H7 (cell line): ENCODE data around the gene PIK3C2G. TPM values are rescaled to one million over a fixed set of nuclear protein-coding genes. Genes with fewer than 3 reads are reported as not detected.
A peak's percentile ranks its signal among the peaks of the same experiment; 100 is the strongest.

Experiments used
- DNase-seq: peaks from one replicate; pipeline ENCODE4 v3.0.0; 2012
- H3K27me3 ChIP-seq: 2 replicates; pipeline ENCODE4 v1.6.0; 2011; ENCODE audit warnings: mild to moderate bottlenecking, low read length; ENCODE audit not compliant: control insufficient read depth, insufficient read depth
- H3K36me3 ChIP-seq: replicated peaks from 2 replicates; pipeline ENCODE4 v1.5.1; 2011; ENCODE audit warnings: low read length; ENCODE audit not compliant: control insufficient read depth, insufficient read depth
- H3K4me3 ChIP-seq: 2 replicates; pipeline ENCODE4 v1.5.1; 2011; ENCODE audit warnings: low read depth, mild to moderate bottlenecking, control low read depth, low read length, moderate library complexity; ENCODE audit not compliant: insufficient read depth
- total RNA-seq: library from RNA; depleted of rRNA; stranded (reverse); fragments of >200 nt; shearing (Covaris generic); gene quantifications from 2 replicates; pipeline ENCODE4 v1.2.3, GENCODE V29; 2014

PIK3C2G gene
- total RNA-seq, 1 experiment from 2014 or later = not detected

DNA sequence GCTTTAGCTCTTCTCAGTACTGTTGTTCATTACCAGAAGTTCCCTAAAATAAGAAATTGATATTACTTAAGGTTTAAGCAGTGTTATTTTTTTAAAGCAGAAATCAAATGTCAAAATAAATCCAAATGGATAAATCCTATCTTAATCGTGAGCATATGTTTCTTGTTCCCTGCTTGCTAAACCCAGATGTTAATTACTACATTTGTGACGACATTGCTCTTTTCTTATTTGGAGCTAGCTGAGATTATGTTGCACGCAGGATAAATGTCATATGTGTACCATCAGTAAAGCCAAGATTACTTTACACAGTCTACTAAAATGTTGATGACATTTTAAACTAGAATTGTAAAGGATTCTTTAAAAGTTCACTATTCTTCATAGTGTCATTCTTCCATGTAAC is 319.0 kb downstream of the PIK3C2G start:
- H3K4me3 ChIP-seq = no peak overlapping the region
- no peaks in the 10 kb centered on the region for H3K36me3 ChIP-seq
- H3K27me3 ChIP-seq = no peaks in the 10 kb centered on the region
- DNase-seq = no peak

DNA sequence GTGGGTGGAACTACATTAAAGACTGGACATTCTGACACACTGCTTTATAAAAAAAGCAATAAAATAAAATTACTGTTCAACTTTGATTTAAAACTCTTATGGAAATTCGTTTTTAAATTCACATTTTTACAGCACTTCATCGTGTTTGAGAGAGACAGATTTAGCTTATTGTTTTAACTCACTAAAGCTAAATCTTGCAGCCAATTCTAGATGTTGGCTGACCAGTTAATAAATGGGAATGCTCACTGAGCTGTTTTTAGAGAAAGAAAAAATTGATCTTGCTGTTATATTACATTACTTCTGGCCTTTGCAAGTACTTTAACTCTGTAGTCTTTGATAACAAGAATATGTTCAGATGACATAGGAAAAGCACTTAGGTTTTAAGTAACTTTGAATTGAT is 319.4 kb downstream of the PIK3C2G start:
- Histone ChIP-seq H3K4me3 (no peak overlapping the region), H3K27me3 (no peaks in the 10 kb centered on the region), H3K36me3 (no peaks in the 10 kb centered on the region)
- no peak for DNase-seq

DNA sequence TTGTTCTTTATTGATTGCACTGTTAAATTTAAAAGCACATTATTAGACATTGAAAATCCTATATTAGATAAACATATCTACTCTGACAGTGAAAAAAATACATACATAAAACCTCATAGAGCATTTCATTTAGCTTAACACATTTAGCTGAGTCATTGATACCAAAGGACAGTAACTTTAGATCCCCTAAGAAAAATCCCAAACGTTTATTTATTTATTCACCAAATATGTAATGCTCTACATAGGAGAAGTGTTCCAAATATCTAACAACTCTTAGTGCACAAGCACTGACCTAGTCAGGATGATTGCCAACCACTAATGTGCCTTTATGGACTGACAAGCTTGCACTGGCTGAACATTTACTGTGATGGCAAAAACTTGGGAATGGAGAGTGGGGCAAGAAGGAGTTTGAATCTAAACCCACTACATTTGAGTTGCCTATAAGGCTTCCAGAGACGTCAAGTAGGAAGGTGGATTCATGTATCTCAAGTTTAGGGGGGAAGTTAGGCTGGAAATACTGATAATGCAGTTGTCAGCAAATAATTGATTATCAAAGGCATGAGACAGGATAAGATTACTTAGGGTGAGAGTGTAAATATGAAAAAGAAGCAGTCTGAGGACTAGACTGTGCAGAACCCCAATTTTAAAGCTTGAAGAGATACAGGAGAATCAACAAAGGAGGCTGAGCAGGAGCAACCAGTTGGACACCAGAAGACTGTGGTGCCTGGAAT is 320.1 kb downstream of the PIK3C2G start:
- no peak overlapping the region for H3K4me3 ChIP-seq
- H3K36me3 ChIP-seq = no peaks in the 10 kb centered on the region
- no peak for DNase-seq
- H3K27me3 ChIP-seq = no peaks in the 10 kb centered on the region

DNA sequence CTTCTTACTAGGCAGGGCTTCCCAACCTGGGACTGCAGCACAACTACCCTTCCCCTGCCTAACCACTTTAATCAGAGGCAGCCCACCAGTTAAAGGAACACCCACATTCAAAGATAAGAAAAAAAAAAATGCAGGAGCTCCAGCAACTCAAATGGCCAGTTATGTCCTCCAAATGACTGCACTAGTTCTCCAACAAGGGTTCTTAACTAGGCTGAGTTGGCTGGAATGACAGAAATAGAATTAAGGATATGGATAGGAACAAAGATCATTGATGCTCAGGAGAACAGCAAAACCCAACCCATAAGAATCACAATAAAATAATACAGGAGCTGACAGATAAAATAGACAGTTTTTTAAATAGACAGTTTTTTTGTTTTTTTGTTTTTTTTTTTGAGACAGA is 322.3 kb downstream of the PIK3C2G start:
- DNase-seq = no peak
- Histone ChIP-seq H3K4me3 (no peak overlapping the region), H3K36me3 (no peaks in the 10 kb centered on the region), H3K27me3 (no peaks in the 10 kb centered on the region)

DNA sequence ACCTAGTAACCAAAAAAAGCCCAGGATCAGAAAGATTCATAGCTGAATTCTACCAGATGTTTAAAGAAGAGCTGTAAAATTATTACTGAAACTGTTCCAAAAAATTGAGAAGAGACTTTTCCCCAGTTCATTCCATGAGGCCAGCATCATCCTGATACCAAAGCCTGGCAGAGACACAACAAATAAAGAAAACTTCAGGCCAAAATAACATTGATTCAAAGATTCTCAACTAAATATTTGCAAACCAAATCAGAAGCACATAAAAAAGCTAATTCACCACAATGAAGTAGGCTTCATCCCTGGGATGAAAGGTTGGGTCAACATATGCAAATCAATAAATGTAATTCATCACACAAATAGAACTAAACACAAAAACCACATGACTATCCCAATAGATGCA is 325.3 kb downstream of the PIK3C2G start:
- DNase-seq = no peak
- Histone ChIP-seq H3K4me3 (no peak overlapping the region), H3K27me3 (no peaks in the 10 kb centered on the region), H3K36me3 (no peaks in the 10 kb centered on the region)

DNA sequence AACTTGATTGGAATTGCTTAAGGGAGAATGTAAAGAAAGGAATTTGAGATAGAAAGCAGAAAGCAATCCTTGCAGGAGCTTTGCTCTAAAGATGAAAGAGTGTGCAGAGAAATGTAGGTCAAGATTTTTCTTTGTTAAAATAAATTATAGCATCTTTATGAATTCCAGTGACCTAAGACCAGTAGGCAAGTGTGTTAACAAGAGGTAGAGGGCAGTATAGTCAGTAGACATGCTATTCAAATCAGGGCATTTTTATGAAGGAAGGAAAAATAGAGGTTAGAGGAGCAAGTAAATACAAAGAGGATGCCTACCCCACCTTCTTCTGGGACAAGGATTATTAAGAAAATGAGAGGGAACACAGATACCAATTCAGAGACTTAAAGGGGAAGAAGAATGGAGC is 328.0 kb downstream of the PIK3C2G start:
- H3K4me3 ChIP-seq = no peak overlapping the region
- H3K27me3 ChIP-seq = no peaks in the 10 kb centered on the region
- peak; percentile 6 for DNase-seq
- no peaks in the 10 kb centered on the region for H3K36me3 ChIP-seq

DNA sequence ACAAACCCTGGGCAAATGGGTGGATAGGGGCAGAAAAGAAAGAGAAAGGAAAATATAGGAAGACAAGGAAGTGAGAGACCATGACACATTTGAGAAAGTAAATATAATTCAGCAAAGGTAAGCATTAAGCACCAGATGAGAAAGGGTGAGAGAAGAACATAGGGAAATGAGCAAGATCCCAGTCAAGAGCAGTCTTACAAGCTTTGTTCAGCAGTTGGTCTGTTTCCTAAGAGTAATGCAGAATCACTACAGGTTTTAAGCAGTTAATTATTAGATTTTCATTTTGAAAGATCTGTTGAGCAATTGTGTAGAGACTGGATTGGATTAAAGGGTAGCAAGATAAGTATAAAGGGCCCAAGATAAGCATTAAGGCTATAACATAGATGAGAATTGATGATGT is 330.2 kb downstream of the PIK3C2G start:
- H3K4me3 ChIP-seq = no peak overlapping the region
- no peak for DNase-seq
- H3K27me3 ChIP-seq = no peaks in the 10 kb centered on the region
- H3K36me3 ChIP-seq = no peaks in the 10 kb centered on the region

DNA sequence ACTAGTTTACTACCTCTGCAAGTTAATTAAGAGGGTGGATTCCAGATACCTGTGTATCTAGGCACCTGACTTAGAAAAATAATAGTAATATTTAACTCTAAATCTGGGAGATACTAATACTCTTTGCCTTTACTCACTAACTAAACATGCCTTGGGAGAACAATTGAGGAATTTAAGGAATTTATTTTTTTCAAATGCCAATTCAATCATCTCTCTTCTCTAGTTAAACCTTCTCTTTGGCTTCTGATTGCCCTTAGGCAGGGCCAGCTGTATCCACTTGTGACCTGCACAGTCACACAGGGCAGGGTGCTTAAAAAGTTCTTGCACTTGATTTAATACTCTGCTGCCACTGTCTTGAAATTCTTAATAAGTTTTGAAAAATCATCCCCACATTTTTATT is 334.1 kb downstream of the PIK3C2G start:
- Histone ChIP-seq H3K27me3 (no peaks in the 10 kb centered on the region), H3K36me3 (no peaks in the 10 kb centered on the region), H3K4me3 (no peak overlapping the region)
- peak; percentile 2 for DNase-seq

DNA sequence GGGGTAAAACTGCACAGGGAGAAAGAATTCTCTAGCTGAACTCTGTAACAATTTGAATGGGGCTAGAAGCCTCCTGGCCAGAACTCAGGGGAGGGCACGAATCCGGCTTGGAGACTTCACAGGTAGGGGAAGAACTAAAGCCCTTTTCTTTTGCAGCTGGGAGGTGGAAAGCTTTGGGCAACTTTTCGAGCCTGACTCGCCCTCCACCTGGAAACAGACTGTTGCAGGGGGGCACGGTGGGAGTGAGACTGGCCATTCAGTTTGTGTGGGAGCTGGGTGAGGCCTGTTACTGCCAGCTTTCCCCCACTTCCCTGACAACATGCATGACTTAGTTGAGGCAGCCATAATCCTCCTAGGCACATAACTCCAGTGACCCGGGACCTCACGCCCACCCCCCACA is 340.6 kb downstream of the PIK3C2G start:
- Histone ChIP-seq H3K4me3 (no peak overlapping the region), H3K36me3 (no peaks in the 10 kb centered on the region), H3K27me3 (no peaks in the 10 kb centered on the region)
- DNase-seq = no peak

DNA sequence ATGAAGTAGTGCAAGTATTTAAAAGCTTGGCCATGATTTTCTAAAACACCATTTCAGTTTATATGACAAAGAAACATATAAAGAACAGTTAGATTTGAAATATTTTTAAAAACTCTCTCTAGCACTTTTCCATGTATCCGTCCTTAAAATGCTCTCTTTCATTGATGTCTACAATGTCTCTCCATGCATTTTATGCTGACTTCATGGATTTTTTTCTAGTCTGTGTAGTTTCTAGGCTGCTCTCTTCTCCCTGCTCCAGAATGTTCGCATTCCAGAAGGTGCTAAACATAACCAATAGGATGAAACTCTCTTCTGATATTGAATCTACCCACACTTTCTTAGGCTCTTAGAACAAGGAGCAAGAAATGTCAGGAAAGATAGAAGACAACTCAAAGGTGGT is 351.7 kb downstream of the PIK3C2G start:
- Histone ChIP-seq H3K27me3 (no peaks in the 10 kb centered on the region), H3K36me3 (no peaks in the 10 kb centered on the region), H3K4me3 (no peak overlapping the region)
- no peak for DNase-seq

DNA sequence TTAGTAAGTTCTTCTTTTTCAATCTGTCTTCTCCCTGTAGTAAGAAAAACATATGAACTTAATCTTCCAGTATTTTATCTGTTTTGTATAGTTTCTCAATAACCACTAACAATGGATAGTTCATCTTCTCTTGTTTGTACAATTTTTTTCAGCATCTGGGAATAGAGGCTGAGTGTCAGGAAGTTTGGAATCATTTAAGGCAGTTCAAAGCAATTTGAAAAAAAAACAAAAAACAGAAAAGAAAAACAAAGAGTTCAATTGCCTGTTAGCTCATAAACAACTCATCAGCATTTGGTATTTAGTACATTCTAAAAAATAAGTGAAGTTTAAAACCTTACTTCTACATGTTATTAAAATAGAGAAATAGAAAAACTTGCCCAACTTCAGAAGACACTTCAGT is 359.7 kb downstream of the PIK3C2G start:
- H3K36me3 ChIP-seq = no peaks in the 10 kb centered on the region
- no peaks in the 10 kb centered on the region for H3K27me3 ChIP-seq
- no peak overlapping the region for H3K4me3 ChIP-seq
- no peak for DNase-seq

DNA sequence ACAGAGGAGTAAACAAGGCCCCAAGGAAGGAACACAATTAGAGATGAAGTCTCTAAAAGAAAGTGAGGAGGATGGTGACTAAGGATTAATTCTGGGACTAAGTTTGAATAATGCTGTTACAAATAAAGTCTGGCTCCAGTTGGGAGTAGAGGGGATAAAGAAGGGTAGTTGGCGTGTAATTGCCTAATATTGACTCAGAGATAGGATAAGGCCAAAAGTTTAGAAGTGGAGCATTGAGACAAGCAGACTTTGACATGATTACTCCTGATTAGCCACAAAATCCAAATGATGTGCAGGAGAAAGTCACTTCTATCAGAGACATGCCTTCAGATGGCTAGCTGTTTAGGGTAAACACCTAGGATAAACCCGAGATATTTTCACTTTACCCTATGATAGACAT is 368.1 kb downstream of the PIK3C2G start:
- no peak overlapping the region for H3K4me3 ChIP-seq
- no peaks in the 10 kb centered on the region for H3K36me3 ChIP-seq
- no peak for DNase-seq
- no peaks in the 10 kb centered on the region for H3K27me3 ChIP-seq

DNA sequence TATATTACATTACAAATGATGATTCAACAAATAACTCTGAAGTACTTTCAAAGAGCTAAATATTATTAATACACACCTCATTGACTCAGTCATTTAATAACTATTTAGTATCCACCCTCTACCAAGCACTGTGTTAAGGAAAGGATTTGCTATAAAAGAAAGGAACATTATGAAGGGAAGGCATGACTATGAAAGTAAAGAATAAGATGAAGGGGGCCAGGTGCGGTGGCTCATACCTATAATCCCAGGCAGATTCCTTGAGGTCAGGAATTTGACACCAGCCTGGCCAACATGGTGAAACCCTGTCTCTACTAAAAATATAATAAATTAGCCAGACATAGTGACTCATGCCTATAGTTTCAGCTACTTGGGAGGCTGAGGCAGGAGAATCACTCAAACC is 368.6 kb downstream of the PIK3C2G start:
- H3K36me3 ChIP-seq = no peaks in the 10 kb centered on the region
- no peaks in the 10 kb centered on the region for H3K27me3 ChIP-seq
- DNase-seq = no peak
- no peak overlapping the region for H3K4me3 ChIP-seq

DNA sequence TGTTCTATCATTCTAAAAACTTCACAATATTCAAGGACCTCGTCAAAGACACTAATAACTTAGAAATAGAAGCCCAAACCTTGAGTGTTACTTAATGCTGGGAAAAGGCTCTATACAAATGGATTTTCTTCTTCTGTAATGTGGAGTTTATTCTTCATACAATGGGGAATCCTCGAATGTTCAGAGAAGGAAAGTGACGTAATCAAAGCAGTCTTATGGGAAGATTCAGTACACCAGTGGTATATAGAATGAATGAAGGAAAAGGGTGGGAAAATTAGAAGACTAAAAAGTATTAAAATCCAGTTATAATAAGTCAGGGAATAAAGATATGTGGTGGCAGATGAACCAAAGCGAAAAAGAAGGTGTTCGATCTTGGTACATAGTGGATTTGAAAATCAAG is 370.0 kb downstream of the PIK3C2G start:
- Histone ChIP-seq H3K4me3 (no peak overlapping the region), H3K36me3 (no peaks in the 10 kb centered on the region), H3K27me3 (no peaks in the 10 kb centered on the region)
- no peak for DNase-seq

DNA sequence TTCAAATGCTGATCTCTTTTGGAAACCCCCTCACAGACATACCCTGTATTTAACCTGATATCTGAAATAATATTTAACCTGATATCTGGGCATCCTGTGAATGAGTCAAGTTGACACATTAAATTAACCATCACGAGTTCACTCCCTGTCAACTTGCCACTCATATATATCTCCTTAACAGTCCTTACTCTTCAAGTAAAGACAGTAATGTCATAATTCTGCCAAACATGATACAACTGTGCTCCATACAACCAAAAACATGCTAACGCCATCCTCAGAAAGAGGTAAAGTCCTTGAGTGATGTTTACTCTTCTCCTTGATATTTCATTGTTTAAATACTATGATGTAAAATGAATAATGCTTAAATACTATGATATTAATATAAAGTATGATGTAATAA is 371.5 kb downstream of the PIK3C2G start:
- no peak for DNase-seq
- Histone ChIP-seq H3K36me3 (no peaks in the 10 kb centered on the region), H3K4me3 (no peak overlapping the region), H3K27me3 (no peaks in the 10 kb centered on the region)

DNA sequence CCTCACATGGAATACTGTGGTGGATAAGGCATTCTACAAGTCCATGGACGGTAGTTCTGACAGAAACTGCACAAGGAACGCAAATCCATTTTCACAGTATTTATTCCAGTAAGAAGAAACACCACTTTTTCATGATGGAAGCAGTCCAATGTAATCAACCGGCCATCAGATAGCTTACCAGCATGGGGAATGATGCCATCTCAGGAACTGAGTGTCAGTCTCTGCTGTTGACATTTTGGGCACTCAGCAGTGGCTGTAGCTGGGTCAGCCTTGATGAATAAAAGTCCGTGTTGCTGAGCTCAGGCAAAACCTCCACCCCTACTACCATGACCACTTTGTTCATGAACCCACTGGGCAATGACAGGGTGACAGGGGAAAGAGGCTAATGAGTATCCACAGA is 373.1 kb downstream of the PIK3C2G start:
- Histone ChIP-seq H3K36me3 (no peaks in the 10 kb centered on the region), H3K4me3 (no peak overlapping the region)

More for the DNA sequence above, 373.1 kb downstream of the PIK3C2G start:
- no peak for DNase-seq
- no peaks in the 10 kb centered on the region for H3K27me3 ChIP-seq
